Stimulated activated CD8-positive, alpha-beta memory T cell treated with anti-CD3 and anti-CD28 coated beads, Interleukin-2, amount 100 ng/mL, for 48 hours (primary cell): ENCODE measurements around the gene SRPX2.
A peak's percentile ranks its signal among the peaks of the same experiment; 100 is the strongest.

Experiments used
- DNase-seq, 2 donors: peaks; one replicate each; pipeline ENCODE4 v3.0.0-alpha.2; 2020; ENCODE audit warnings: low read depth in 2 of 2

The SRPX2 gene

DNA sequence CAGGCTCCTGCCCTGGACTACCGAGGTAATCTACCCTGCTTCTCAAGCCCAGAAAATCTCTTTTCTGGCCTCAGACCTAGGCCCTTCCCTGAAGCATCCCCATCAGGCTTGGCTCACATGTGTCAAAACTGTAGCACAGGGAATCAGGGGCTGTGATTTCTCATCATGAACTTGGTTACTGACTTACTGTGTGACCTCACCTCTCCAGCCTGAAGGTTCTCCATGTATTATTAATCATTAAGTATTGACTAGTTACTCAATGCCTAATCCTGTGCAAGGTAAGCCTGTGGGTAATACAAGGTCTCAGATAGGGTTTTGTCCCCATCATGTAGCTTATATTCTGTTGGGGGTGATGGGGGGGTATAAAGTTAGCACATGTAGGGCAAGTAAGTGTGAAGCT lies 6.8 kb downstream of the SRPX2 start:
- DNase-seq = no peak

DNA sequence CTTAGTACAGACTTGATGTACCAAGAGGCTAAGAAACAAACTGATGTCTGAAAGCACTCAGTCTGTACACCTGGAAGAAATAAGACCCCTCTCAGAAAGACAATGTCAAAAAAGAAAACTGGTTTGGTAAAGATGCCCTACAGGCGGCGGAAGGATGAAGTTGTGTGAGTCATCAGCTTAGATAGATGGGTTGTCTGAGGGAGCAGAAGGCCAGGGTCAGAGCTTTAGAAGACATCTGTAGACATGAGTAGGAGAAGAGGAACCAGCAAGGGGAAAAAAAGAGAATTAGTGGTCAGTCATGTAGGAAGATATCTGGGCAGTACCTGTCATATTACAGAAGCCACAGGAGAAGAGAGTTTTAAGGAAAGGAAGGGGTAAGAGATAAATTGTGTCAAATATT lies 8.3 kb downstream of the SRPX2 start:
- DNase-seq = no peak

GRCh38 chrX:100654261-100654660 lies 10.3 kb downstream of the SRPX2 start:
- no peak for DNase-seq

DNA sequence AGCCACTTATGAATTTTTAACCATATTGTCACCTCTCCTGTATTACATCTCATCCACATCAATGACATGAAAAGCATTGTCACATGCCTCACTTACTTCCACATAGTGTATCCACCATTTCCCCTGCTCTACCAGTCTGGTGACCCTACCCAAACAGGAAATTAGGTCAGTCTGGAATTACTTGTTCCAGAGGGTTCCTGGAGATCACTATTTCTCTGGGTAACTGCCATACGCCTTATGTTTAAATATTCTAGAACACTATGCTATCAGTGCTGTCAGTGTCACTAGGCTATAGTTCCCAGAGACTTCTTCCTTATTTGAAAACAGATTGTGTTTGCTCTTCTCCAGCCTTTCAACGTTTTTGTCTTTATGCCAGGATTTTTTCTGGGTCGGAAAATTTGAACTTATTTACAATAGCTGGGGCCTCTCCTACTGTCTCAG lies 15.0 kb downstream of the SRPX2 start:
- no peak for DNase-seq

- DNase-seq = no peak
These were observed 15.6 kb downstream of the SRPX2 start for GRCh38 chrX:100659431-100660137.

GRCh38 chrX:100662170-100662569 lies 18.2 kb downstream of the SRPX2 start:
- DNase-seq = no peak

- DNase-seq = no peak
These were observed 18.8 kb downstream of the SRPX2 start for GRCh38 chrX:100662796-100663195.

DNA sequence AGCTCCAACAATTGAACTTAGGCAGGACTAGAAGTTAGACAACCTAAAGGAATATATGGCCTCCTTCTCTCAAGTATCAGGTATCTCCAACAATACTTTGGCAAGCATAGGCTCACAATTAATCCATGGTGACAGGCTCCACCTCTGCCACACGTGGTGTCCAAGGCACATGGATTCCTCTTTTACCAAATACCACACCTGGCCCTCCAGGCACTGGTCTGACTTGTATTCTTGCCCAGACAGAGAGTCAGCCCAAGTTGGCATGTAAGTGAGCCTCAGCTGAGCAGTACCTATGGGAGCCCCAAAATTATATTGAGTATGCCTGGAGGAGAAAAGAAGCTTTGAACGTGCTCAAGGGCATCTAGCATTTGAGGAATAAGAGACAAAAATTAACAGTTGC lies 19.6 kb downstream of the SRPX2 start:
- DNase-seq = no peak

GRCh38 chrX:100672966-100673365 lies 29.0 kb downstream of the SRPX2 start:
- no peak for DNase-seq

- no peak for DNase-seq
These were observed 29.5 kb downstream of the SRPX2 start for GRCh38 chrX:100673397-100673953.

DNA sequence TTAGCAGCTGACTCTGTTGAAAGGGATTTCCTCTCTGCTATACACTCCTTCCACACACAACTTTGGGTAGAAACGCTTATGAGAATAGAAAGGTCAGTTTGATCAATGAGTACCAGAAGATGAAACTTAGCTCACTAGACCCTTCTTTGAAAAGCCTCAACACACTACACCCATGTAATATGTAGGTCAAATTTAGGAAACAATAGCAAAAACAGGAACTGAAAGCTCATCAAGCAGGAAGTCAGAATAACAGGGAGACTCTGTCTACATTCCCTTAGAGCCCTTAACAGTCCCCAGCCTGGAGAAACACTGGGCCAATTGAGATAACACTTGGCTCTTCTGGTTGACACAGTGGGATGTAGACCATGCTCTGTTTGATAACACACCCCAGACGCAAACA lies 30.7 kb downstream of the SRPX2 start:
- no peak for DNase-seq

DNA sequence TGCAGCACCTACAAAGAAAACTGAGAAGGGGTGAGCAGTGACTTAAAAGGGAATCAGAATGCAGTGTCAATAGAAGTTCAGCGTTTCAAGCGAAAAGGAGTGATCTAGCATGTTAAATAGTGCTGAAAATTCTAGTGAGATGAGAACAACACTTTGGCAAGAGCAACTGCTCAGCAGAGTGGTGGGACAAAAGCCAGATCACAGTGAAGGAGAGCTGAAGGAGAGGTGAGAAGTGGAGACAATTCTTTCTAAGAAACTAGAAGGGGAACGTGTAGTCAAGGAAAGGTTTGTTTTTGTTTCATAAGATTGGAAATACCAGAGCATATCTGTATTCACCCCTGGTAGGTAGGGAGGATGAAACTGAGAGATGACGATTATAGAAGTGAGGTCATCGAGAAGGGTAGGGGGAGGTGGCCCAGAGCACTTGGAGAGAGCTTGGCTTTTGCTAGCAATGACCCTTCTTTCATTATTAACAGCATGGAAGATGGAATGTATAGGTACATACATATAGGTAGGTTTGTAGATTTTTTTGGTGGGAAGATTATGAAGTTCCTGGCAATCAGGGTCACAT lies 33.7 kb downstream of the SRPX2 start:
- DNase-seq = no peak

GRCh38 chrX:100680756-100681155 lies 36.8 kb downstream of the SRPX2 start:
- DNase-seq = no peak

DNA sequence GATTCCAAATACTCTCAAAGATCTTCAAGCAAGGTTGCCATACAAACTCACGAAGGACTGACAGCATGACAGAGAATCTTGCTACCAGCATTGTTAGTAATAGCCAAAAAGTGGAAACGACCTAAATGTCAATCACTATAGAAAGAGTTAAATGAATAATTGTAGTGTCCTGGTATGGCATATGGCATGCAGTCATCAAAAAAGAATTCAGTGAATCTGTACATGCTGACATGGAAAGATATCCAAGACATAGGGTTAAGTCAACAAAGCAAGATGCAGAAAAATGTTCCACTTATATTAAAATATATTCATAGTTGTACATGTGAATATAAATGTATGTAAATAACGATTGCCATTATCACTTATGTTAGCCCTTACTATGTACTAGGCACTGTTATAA lies 37.6 kb downstream of the SRPX2 start:
- DNase-seq = no peak

DNA sequence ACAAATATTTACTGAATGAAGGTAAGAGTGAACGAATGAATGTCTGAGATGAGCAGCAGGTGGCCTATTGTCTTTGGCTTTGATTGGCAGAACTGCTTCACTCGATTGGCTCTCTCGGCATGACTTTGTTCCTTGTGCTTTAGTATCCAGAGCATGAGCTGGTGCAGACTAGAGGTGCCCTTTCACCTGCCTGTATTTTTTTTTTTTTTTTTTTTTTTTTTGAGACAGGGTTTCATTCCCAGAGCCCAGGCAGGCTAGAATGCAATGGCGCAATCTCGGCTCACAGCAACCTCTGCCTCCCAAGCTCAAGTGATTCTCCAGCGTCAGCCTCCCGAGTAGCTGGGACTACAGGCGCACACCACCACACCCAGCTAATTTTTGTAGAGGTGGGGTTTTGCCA lies 38.9 kb downstream of the SRPX2 start:
- DNase-seq = no peak

DNA sequence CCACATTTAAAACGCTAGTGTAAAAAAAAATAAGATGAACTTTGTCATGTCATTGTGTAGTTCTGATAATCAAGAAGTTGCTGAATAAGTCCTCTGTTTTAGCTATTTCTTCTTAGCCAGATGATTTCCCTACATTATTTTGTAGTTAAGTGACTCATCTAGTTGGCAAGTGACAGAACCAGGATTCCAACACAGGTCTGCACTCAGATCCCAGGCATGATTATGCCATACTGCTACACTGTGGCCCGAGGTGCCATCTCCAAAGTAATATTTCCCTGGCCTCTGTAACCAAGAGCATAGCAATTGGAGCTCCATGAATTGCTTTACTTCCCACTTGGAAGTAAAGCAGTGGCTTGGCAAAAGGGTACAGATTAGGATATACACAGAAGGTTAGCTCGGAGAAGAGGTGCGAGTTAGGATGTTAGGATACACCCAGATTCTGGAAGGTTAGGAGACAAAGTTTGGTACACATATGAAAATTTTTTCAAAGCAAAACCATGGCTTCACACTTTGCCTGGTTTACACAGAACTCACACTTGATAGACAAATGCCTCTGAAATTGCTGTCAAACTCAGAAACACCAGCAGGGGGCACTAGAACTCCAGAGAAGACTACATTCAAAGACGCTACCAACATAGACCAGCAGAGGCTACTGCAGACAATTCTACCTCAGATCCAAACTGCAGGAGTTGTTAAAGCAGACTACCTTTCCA lies 41.4 kb downstream of the SRPX2 start:
- DNase-seq = peak; percentile 14 to 24

GRCh38 chrX:100685997-100686305 lies 42.0 kb downstream of the SRPX2 start:
- no peak for DNase-seq

GRCh38 chrX:100687128-100687527 lies 43.1 kb downstream of the SRPX2 start:
- peak; percentile 11 to 13 for DNase-seq

GRCh38 chrX:100687546-100687945 lies 43.5 kb downstream of the SRPX2 start:
- DNase-seq = no peak

DNA sequence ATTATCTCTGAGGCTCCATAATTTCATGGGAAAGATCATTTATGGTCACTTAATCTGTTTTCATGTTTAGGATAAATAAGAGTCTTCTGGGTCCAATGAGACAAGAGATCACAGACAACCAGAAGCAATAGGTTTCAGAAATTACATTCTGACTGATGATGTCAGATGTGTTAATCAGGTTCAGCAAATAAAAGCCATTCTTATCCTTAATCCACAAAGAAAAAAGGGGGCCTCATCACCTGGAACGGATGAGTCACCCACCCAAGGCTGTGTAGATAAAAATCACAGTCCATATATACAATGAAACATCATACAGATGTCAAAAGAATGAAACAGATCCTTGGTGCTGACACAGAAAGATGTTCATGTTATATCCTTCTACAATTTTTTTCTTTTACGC lies 51.3 kb downstream of the SRPX2 start:
- DNase-seq = no peak

DNA sequence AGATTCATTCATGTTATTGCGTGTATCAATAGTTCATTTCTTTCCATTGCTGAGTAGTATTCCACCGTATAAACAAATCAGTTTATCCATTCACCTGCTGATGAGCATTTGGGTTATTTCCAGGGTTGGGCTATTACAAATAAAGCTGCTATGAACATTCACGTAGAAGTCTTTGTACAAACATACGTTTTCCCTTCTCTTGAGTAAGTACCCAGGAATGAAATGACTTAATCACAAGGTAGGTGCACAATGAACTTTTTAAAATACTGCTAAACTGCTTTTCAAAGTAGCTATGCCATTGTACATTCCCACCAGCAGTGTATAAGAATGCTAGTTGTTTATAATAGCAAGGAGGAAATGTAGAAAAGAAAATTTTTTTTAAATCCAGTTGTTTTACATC lies 52.0 kb downstream of the SRPX2 start:
- no peak for DNase-seq

- no peak for DNase-seq
These were observed 52.8 kb downstream of the SRPX2 start for GRCh38 chrX:100696699-100697351.

DNA sequence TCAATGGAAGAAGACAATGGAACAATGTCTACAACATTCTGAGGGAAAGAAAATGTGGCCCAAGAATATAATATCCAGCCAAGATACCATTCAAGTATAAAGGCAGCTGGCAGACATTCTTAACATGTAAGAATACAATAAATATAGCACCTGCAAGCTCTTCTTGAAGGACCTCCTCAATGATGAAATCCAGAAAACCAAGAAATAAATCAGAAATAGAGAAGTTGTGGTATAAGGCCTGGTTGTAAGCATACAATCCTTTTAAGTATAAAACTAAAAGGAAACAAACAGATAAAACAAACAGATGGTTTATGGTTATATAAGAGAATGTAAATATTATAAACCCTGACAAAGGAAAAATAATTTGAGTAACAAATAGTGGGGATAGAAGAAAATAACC lies 54.6 kb downstream of the SRPX2 start:
- DNase-seq = no peak
